ENCODE data around the gene PRKCSH. TPM values are rescaled to one million over a fixed set of nuclear protein-coding genes. Genes with fewer than 3 reads are reported as not detected.
A peak's percentile ranks its signal among the peaks of the same experiment; 100 is the strongest.
"Not testable (repeated sequence)": the region's sequence is repeated elsewhere in the genome, so short reads cannot be mapped to it uniquely, and the experiment has no call there.

Gene PRKCSH
- total RNA-seq, 1 donor from 2014 or later: 288 TPM

DNA sequence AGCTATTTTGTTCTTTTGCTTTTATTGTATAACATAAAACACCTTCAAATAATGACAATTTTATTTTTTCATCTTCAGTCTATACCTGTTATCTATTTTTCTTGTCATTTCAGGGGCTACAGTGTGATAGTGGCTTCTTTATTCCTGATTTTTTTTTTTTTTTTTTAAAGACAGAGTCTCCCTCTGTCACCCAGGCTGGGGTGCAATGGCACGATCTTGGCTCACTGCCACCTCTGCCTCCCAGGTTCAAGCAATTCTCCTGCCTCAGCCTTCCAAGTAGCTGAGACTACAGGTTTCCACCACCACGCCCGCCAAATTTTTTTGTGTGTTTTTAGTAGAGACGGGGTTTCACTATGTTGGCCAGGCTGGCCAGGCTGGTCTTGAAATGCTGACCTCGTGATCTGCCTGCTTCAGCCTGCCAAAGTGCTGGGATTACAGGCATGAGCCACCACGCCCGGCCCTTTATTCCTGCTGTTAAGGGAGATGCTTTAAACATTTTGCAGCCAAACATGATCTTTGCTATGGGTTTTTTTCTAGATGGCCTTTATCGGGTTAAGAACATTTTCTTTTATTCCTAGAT lies 32.9 kb downstream of the PRKCSH start:
- DNase-seq (ENCODE audit: extremely low read depth, low read depth, low spot score): not testable (repeated sequence)

DNA sequence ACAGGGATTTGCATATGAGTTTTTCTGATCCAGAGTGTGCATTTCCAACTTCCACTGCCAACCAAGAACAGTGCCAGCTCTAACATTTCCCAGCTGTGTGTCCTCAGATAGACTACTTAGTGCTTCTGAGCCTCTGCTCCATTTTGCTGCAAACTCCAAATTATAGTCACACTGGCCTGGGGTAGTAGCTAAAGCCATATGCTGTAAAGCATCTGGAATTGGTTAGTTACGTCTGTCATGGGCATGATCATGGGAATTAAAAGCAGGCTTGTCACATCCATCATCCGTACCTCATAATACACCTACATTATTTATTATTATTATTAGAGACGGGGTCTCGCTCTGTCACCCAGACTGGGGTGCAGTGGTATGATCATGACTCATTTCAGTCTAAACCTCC lies 38.3 kb downstream of the PRKCSH start:
- no peak for DNase-seq (ENCODE audit: extremely low read depth, low read depth, low spot score)

DNA sequence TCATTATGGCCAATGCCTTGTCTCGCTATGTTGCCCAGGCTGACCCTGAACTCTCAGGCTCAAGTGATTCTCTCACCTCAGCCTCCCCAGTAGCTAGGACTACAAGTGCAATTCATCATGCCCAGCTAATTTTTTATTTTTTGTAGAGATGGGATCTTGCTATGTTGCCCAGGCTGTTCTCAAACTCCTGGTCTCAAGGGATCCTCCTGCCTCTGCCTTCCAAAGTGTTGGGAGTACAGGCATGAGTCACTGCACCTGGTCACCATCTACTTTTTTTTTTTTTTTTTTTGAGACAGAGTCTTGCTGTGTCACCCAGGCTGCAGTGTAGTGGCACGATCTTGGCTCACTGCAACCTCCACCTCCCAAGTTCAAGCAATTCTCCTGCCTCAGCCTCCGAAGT lies 39.9 kb downstream of the PRKCSH start:
- DNase-seq (ENCODE audit: extremely low read depth, low read depth, low spot score): not testable (repeated sequence)

- DNase-seq (ENCODE audit: extremely low read depth, low read depth, low spot score): no peak
These were observed 40.4 kb downstream of the PRKCSH start for GRCh38 chr19:11475861-11476260.

DNA sequence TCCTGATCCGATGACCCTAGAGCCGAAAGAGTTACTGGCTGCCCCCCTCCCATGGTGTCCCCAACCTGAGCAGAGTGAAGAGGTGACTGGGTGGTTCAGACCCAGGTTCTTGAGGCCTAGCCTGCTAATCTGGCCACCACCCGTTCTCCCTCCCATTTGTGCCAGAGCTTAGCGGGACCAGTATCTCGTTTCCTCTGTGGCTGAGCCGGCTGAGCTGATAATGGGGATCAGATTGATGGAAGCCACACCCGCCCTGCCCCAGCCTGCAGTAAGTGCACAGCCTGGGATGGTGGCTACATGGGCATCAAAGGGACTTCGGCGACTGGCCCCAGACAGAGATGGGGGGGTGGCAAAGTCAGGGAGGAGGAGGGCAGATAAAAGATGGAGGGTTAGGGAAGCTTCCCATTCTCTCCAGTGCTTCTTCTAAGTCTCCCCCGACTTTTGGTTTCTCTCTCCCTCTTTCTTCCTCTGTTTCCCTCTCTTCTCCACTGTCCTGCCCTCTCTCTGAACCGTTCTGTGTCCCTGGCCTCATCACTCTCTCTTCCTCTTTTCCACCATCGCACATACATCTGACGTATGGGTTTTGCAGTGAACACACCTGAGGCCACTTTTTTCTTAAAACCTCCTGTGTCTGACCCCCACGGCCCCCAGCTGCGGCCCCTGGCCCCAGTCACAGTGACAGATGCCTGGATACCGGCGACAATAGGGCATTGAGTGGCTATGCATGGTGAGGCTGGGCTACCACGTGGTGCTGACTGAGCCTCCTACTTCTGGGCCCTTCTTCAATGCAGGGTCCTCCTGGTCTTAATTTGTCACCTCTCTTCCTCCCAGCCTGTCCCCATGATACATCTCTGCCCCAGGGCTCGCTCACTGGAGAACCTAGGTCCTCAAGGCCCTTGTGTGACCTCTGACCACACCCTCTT lies 43.0 kb downstream of the PRKCSH start:
- no peak for DNase-seq (ENCODE audit: extremely low read depth, low read depth, low spot score)

GRCh38 chr19:11479090-11479897 lies 43.9 kb downstream of the PRKCSH start:
- DNase-seq (ENCODE audit: extremely low read depth, low read depth, low spot score): no peak

GRCh38 chr19:11479898-11480714 lies 44.7 kb downstream of the PRKCSH start:
- no peak for DNase-seq (ENCODE audit: extremely low read depth, low read depth, low spot score)

GRCh38 chr19:11480715-11481533 lies 45.5 kb downstream of the PRKCSH start, which contains the start of gene ELAVL3:
TSS of gene ELAVL3 (minus strand) at chr19:11481046. CDS start at chr19:11480608, 438 bp downstream.
- DNase-seq (ENCODE audit: extremely low read depth, low read depth, low spot score): no peak

- peak; percentile 20 for DNase-seq (ENCODE audit: extremely low read depth, low read depth, low spot score)
These were observed 46.3 kb downstream of the PRKCSH start for GRCh38 chr19:11481534-11482383.

GRCh38 chr19:11482384-11483050 lies 47.1 kb downstream of the PRKCSH start:
- peak; percentile 14 for DNase-seq (ENCODE audit: extremely low read depth, low read depth, low spot score)

GRCh38 chr19:11483366-11484111 lies 48.1 kb downstream of the PRKCSH start:
- no peak for DNase-seq (ENCODE audit: extremely low read depth, low read depth, low spot score)

GRCh38 chr19:11485245-11485837 lies 49.9 kb downstream of the PRKCSH start:
- DNase-seq (ENCODE audit: extremely low read depth, low read depth, low spot score): no peak

DNA sequence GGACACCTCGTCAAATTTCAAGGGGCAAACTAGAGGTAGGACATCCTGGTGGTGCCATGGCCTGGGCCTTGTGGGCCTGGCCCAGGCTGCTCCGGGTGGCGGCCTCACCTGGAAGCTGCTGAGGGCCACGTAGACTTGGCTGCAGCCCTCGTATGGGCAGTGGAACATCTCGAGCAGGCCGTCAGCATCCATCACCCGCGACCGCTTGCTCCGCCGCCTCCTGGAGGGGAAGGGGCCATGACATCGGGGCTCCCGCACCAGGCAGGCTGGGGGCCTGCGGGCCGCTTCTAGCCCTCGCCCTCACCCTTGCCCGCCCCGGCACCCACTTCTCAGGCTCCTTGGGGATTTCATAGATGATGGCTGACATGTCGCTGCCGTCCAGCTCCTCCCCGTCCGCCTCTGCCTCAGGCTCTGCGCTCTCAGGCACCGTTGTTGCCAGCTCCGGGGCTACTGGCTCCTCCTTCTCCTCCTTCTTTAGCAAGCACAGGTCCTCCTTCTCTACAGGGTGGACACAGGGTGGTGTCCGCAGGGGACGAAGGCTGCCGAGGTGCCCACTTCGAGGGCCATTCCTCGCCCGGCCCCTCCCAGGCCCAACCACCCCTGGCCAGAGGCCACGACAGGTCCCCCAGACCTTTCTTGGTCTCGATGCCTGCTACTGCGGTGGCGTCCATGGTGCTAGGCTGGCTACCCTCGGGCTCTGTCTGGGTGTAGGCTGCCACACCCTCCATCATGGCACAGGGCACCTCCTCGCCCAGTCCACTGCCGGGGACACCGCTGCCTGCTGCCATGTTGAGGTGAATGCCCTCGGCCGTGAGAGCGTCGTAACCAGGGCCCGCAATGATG lies 51.4 kb downstream of the PRKCSH start:
- no peak for DNase-seq (ENCODE audit: extremely low read depth, low read depth, low spot score)

- DNase-seq (ENCODE audit: extremely low read depth, low read depth, low spot score): no peak
These were observed 53.9 kb downstream of the PRKCSH start for GRCh38 chr19:11489378-11489777.

- DNase-seq (ENCODE audit: extremely low read depth, low read depth, low spot score): no peak
These were observed 59.3 kb downstream of the PRKCSH start for GRCh38 chr19:11494634-11495285.

DNA sequence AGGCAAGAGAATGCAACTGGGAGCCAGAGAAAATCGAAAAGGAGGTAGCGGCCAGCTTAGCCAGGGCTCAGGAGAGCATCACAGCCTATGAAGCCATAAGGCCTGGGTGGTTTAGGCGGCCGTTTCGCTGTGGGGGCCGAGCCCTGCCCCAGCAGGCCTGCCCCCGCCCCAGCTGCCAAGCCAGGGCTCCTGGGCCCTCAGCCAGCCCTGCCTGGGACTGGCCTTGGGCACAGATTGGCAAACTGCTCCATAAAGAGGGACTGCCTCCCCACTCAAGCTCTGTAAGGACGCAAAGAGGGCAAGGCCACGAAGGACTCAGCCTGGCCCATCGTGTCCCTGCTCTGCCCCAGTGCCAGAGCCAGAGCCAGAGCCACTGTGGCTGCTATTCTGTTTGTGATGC lies 60.0 kb downstream of the PRKCSH start:
- DNase-seq (ENCODE audit: extremely low read depth, low read depth, low spot score): no peak

Data from glomerular endothelial cell (primary cell).